K562 (cell line): Measurements from ENCODE around the gene RELCH. TPM values are rescaled to one million over a fixed set of nuclear protein-coding genes. Genes with fewer than 3 reads are reported as not detected.

Source experiments
- ATAC-seq: fragments of 200-7000 bp; cut with Tn5 transposase; 3 replicates; pipeline ENCODE4 v1.9.1; 2020; ENCODE audit warnings: moderate library complexity
- BruUV-seq: library from RNA; stranded (reverse); fragments of 400-500 nt; replicated peaks from 2 replicates; lab custom pipeline; 2021; lab: Mats Ljungman, UMichigan
- CTCF ChIA-PET: fragments of 300-600 bp; formaldehyde crosslinking; extraction: SDS; loops from one replicate; lab custom pipeline; 2021; ENCODE audit warnings: low intra/inter-chr PET ratio; lab: Yijun Ruan, JAX
- POLR2A ChIA-PET: fragments of 300-600, 350-650 bp; sonication (Branson Sonifier 250); formaldehyde crosslinking; extraction: SDS; loops from one replicate; lab custom pipeline; 2021; ENCODE audit warnings: antibody characterized with exemption, inconsistent platforms; lab: Yijun Ruan, JAX
- DNase-seq, 4 experiments: peaks; one replicate each; pipeline versions ENCODE4 v3.0.0 to v3.0.0-alpha.2; 2011 to 2018; ENCODE audit warnings: low spot score in 3 of 4, mixed read lengths in 3 of 4; ENCODE audit errors: extremely low read depth in 1 of 4
- FAIRE-seq: peaks from 2 replicates; lab custom pipeline; 2011; peaks lifted over from hg19 to GRCh38; lab: Jason Lieb, UNC
- H2AFZ ChIP-seq: 2 replicates; pipeline ENCODE4 v1.6.0; 2011; ENCODE audit warnings: low read depth, low read length, control low read depth, inconsistent platforms
- H3K27ac ChIP-seq: fragments of 200-600 bp; 3 replicates; pipeline ENCODE4 v1.8.0; 2011; ENCODE audit warnings: low read depth, mild to moderate bottlenecking, control low read depth, inconsistent platforms, low read length, moderate library complexity, mixed read lengths; ENCODE audit errors: extremely low read depth
- H3K27me3 ChIP-seq, 2 experiments: fragments of 300-600 bp in 1 of 2; 2 replicates in 1 of 2; 3 replicates in 1 of 2; pipeline versions ENCODE4 v1.6.0 to v1.8.0; 2011; ENCODE audit warnings: inconsistent platforms in 2 of 2, low read length in 2 of 2, mild to moderate bottlenecking in 1 of 2, mixed read lengths in 1 of 2, moderate library complexity in 1 of 2; ENCODE audit not compliant: control insufficient read depth in 2 of 2, insufficient read depth in 2 of 2
- H3K36me3 ChIP-seq: fragments of 300-600 bp; 3 replicates; pipeline ENCODE4 v1.8.0; 2011; ENCODE audit warnings: mild to moderate bottlenecking, low read length, inconsistent platforms; ENCODE audit not compliant: control insufficient read depth, insufficient read depth
- H3K4me1 ChIP-seq, 2 experiments: fragments of 200-600 bp in 1 of 2; replicated peaks in 1 of 2; 2 replicates in 1 of 2; 3 replicates in 1 of 2; pipeline versions ENCODE4 v1.5.1 to v1.8.0; 2011; ENCODE audit warnings: inconsistent platforms in 2 of 2, low read length in 2 of 2, mild to moderate bottlenecking in 1 of 2, mixed read lengths in 1 of 2, moderate library complexity in 1 of 2; ENCODE audit not compliant: control insufficient read depth in 2 of 2, insufficient read depth in 2 of 2
- H3K4me2 ChIP-seq: 2 replicates; pipeline ENCODE4 v1.6.1; 2011; ENCODE audit warnings: low read length, control low read depth, inconsistent platforms, mixed read lengths; ENCODE audit not compliant: insufficient read depth
- H3K4me3 ChIP-seq: fragments of 200-600 bp; sonication (generic), shearing (Covaris generic); 2 replicates; pipeline ENCODE4 v1.5.1; 2016; ENCODE audit warnings: control low read depth, inconsistent platforms
- H3K79me2 ChIP-seq: fragments of 200-600 bp; 3 replicates; pipeline ENCODE4 v1.8.0; 2011; ENCODE audit warnings: low read length, inconsistent platforms; ENCODE audit not compliant: control insufficient read depth, insufficient read depth
- H3K9ac ChIP-seq, 2 experiments: 2 replicates each; pipeline versions ENCODE4 v1.6.0 to v1.6.1; 2011; ENCODE audit warnings: low read depth in 2 of 2, low read length in 2 of 2, control low read depth in 1 of 2, inconsistent platforms in 1 of 2, mild to moderate bottlenecking in 1 of 2, mixed read lengths in 1 of 2; ENCODE audit not compliant: insufficient read depth in 1 of 2
- H3K9me1 ChIP-seq: one replicate; pipeline ENCODE4 v1.6.0; 2011; ENCODE audit warnings: inconsistent platforms, mild to moderate bottlenecking, low read length, moderate library complexity; ENCODE audit not compliant: control insufficient read depth, insufficient read depth
- H3K9me3 ChIP-seq: replicated peaks from 2 replicates; pipeline ENCODE4 v1.5.1; 2011; ENCODE audit warnings: low read depth, low read length, inconsistent platforms; ENCODE audit not compliant: control insufficient read depth, insufficient read depth
- H4K20me1 ChIP-seq: replicated peaks from 2 replicates; pipeline ENCODE4 v1.6.1; 2011; ENCODE audit warnings: low read length, inconsistent platforms, mixed read lengths; ENCODE audit not compliant: control insufficient read depth, insufficient read depth
- HBP1 ChIP-seq: fragments of 450-650 bp; formaldehyde crosslinking; IDR thresholded peaks from 2 replicates; pipeline ENCODE4 v1.4.0; 2022; ENCODE audit warnings: missing genetic modification characterization
- HNRNPK ChIP-seq: fragments of 200-400 bp; formaldehyde crosslinking; IDR thresholded peaks from one replicate; pipeline ENCODE4 v1.6.1; 2018; ENCODE audit warnings: mild to moderate bottlenecking, low read depth, low read length; ENCODE audit not compliant: poor library complexity, severe bottlenecking
- PATZ1 ChIP-seq: fragments of 250-450 bp; sonication (Bioruptor Pico); IDR thresholded peaks from 2 replicates; pipeline ENCODE4 v1.5.0; 2020; ENCODE audit warnings: mild to moderate bottlenecking, borderline replicate concordance
- PRPF4 ChIP-seq: fragments of 200-400 bp; formaldehyde crosslinking; IDR thresholded peaks from one replicate; pipeline ENCODE4 v1.6.1; 2017; ENCODE audit warnings: low read length, low read depth, mild to moderate bottlenecking; ENCODE audit not compliant: insufficient read depth, poor library complexity, severe bottlenecking
- RNF219 ChIP-seq: fragments of 250-450 bp; sonication (Bioruptor Pico); IDR thresholded peaks from 2 replicates; pipeline ENCODE4 v1.5.0; 2022; ENCODE audit warnings: mild to moderate bottlenecking
- RUNX1 ChIP-seq: sonication (generic); IDR thresholded peaks from 2 replicates; pipeline ENCODE4 v1.6.1; 2016; ENCODE audit warnings: antibody characterized with exemption, low read depth
- WGBS: fragments of 100-300 bp; shearing (Covaris generic); methylation state at CpG from one replicate; pipeline ENCODE4 v1.1.6; 2016; ENCODE audit warnings: low coverage, mixed read lengths; ENCODE audit not compliant: insufficient coverage; ENCODE audit errors: missing lambda C conversion rate; 5-methylcytosine and 5-hydroxymethylcytosine counted together
- in situ Hi-C: fragments of 300-500 bp; cut with MboI; formaldehyde crosslinking; loops from 4 replicates; pipeline ENCODE4 v1.15.0; 2018; ENCODE audit warnings: inconsistent platforms, mixed read lengths
- intact Hi-C: fragments of 100-400 bp; cut with micrococcal nuclease; formaldehyde crosslinking; loops from 2 replicates; pipeline ENCODE4 v1.14.2; 2022
- polyA plus RNA-seq, 8 experiments: library from polyadenylated mRNA; depleted of rRNA in 4 of 8; stranded (reverse) in 5 of 8; unstranded in 3 of 8; fragments of >200 nt; fragmentation: Nextera tagmentation in 2 of 8; fragmentation: Illumina TruSeq in 1 of 8; extraction: Ambion mirVana in 2 of 8; extraction: Trizol in 1 of 8; gene quantifications; 2 replicates each; pipeline versions ENCODE4 v1.2.1 to v1.2.3, GENCODE V29; 2011 to 2014; ENCODE audit warnings: inconsistent platforms in 1 of 8, missing spikeins in 1 of 8
- total RNA-seq, 7 experiments: library from RNA; depleted of rRNA in 6 of 7; stranded (reverse); fragments of >200 nt in 6 of 7; fragmentation: Illumina TruSeq in 2 of 7; extraction: Trizol in 2 of 7; gene quantifications; 2 replicates each; pipeline versions ENCODE4 v1.2.1 to v1.2.3, GENCODE V29; 2011 to 2021; ENCODE audit warnings: low replicate concordance in 1 of 7

Gene RELCH
- total and polyA plus RNA-seq, 9 of the 15 experiments (the other 6 are each of a cell fraction or from before 2014, with no cell fraction given), result 1.4 to 13.6 (median 7.6) TPM

DNA sequence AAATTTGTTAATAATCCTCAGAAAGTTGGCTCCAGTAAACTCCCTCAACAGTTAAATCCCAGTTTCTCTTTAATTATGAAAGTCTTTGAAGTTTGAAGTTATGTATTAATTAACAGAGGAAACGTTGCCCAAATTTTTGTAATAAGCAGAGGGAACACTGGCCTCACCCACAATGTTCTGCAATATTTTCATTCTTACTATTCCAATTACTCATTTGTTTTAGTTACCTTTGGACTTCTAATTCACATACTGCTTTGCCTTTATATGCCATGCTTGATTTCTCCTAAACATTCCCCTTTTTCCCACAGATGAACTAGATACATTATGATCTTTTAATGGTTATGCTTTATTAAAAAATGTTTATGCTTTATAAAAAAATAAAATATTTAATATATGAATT is 61.3 kb downstream of the RELCH start:
- TF ChIP-seq PATZ1 (CRISPR knock-in tag) (no peak), RUNX1 (no peak), PRPF4 (no peak), RNF219 (CRISPR knock-in tag) (no peak), HNRNPK (no peak), HBP1 (CRISPR knock-in tag) (no peak)
- in situ Hi-C loops, result no loop called here
- H3K9me1 ChIP-seq, result no peaks in the 10 kb centered on the region
- intact Hi-C loops, result no loop called here
- no peak overlapping the region for H3K27ac ChIP-seq
- H3K9ac ChIP-seq, result no peak overlapping the region
- no peak for ATAC-seq
- no peaks in the 10 kb centered on the region for H3K79me2 ChIP-seq
- 14% methylated on average over 1 of the region's 1 CpG for WGBS
- DNase-seq, result no peak
- POLR2A ChIA-PET, result no interaction called here
- CTCF ChIA-PET, result interaction anchor here (0.9 to 4.1 kb wide), 2 partner anchors 66 to 338 kb away, joined by 3 to 42 read pairs; no protein-coding TSS in a partner anchor
- no peak overlapping the region for H3K4me3 ChIP-seq
- H3K27me3 ChIP-seq, result no peaks in the 10 kb centered on the region
- H3K4me1 ChIP-seq, result no peaks in the 10 kb centered on the region
- no peak overlapping the region for H2AFZ ChIP-seq
- H3K9me3 ChIP-seq, result no peaks in the 10 kb centered on the region
- H3K36me3 ChIP-seq, result peaks cover 8% of the 10 kb centered on the region; the same call in 1 of the 3 replicates
- H3K4me2 ChIP-seq, result no peak overlapping the region
- H4K20me1 ChIP-seq, result no peaks in the 10 kb centered on the region
- FAIRE-seq, result no peak
- BruUV-seq, result no TSS peak
